Neuronal stem cell (in vitro differentiated cells): ENCODE measurements around the gene ADM.
A peak's percentile ranks its signal among the peaks of the same experiment; 100 is the strongest.

Experiments used
- DNase-seq: peaks from one replicate; pipeline ENCODE4 v3.0.0-alpha.2; 2013; ENCODE audit warnings: low spot score
- H2AFZ ChIP-seq: one replicate; pipeline ENCODE4 v1.6.1; 2013; ENCODE audit warnings: mild to moderate bottlenecking, low read length, inconsistent platforms
- H2AK5ac ChIP-seq: 2 replicates; pipeline ENCODE4 v1.6.1; 2013; ENCODE audit warnings: low read depth, mild to moderate bottlenecking, inconsistent platforms, low read length, moderate library complexity, mixed read lengths
- H2BK120ac ChIP-seq: 2 replicates; pipeline ENCODE4 v1.6.1; 2013; ENCODE audit warnings: low read depth, mild to moderate bottlenecking, inconsistent platforms, low read length, moderate library complexity, mixed read lengths
- H2BK12ac ChIP-seq: one replicate; pipeline ENCODE4 v1.6.1; 2013; ENCODE audit warnings: low read length, inconsistent platforms
- H2BK15ac ChIP-seq: 2 replicates; pipeline ENCODE4 v1.6.1; 2013; ENCODE audit warnings: mild to moderate bottlenecking, low read length, inconsistent platforms, mixed read lengths
- H2BK5ac ChIP-seq: one replicate; pipeline ENCODE4 v1.6.1; 2013; ENCODE audit warnings: inconsistent platforms, mild to moderate bottlenecking, low read length, moderate library complexity
- H3K14ac ChIP-seq: one replicate; pipeline ENCODE4 v1.6.1; 2013; ENCODE audit warnings: low read length, inconsistent platforms
- H3K18ac ChIP-seq: 2 replicates; pipeline ENCODE4 v1.6.1; 2013; ENCODE audit warnings: low read length, inconsistent platforms
- H3K23ac ChIP-seq: 2 replicates; pipeline ENCODE4 v1.6.1; 2013; ENCODE audit warnings: low read depth, mild to moderate bottlenecking, mixed read lengths, low read length, inconsistent platforms; ENCODE audit not compliant: poor library complexity
- H3K27ac ChIP-seq: replicated peaks from 3 replicates; pipeline ENCODE4 v1.5.1; 2013; ENCODE audit warnings: low read length, inconsistent platforms
- H3K27me3 ChIP-seq, 3 experiments: 2 replicates each; pipeline ENCODE4 v1.6.1; 2013; ENCODE audit warnings: low read length in 3 of 3, mild to moderate bottlenecking in 2 of 3, inconsistent platforms in 1 of 3, low read depth in 1 of 3, mixed read lengths in 1 of 3, moderate library complexity in 1 of 3; ENCODE audit not compliant: control insufficient read depth in 3 of 3, insufficient read depth in 3 of 3
- H3K36me3 ChIP-seq, 2 donors: replicated peaks in 1 of 2; 2 replicates each; pipeline ENCODE4 v1.6.1; 2013; ENCODE audit warnings: low read length in 2 of 2; ENCODE audit not compliant: control insufficient read depth in 2 of 2, insufficient read depth in 2 of 2
- H3K4ac ChIP-seq: 2 replicates; pipeline ENCODE4 v1.6.1; 2013; ENCODE audit warnings: inconsistent platforms, mild to moderate bottlenecking, low read length, moderate library complexity
- H3K4me1 ChIP-seq, 2 donors: 1 replicate in 1 of 2; 2 replicates in 1 of 2; pipeline ENCODE4 v1.6.1; 2013; ENCODE audit warnings: low read length in 2 of 2, low read depth in 1 of 2; ENCODE audit not compliant: control insufficient read depth in 2 of 2, insufficient read depth in 1 of 2
- H3K4me2 ChIP-seq: one replicate; pipeline ENCODE4 v1.6.1; 2013; ENCODE audit warnings: mild to moderate bottlenecking, low read length, inconsistent platforms; ENCODE audit not compliant: insufficient read depth, poor library complexity, severe bottlenecking
- H3K4me3 ChIP-seq, 2 donors: 2 replicates each; pipeline ENCODE4 v1.5.1; 2013; ENCODE audit warnings: low read length in 2 of 2, mild to moderate bottlenecking in 2 of 2, inconsistent platforms in 1 of 2, moderate library complexity in 1 of 2
- H3K79me1 ChIP-seq: one replicate; pipeline ENCODE4 v1.6.1; 2013; ENCODE audit warnings: low read depth, mild to moderate bottlenecking, inconsistent platforms, low read length, moderate library complexity
- H3K9ac ChIP-seq: one replicate; pipeline ENCODE4 v1.6.1; 2013; ENCODE audit warnings: mild to moderate bottlenecking, low read depth, low read length, inconsistent platforms; ENCODE audit not compliant: poor library complexity
- H3K9me3 ChIP-seq, 2 donors: replicated peaks in 1 of 2; 2 replicates each; pipeline versions ENCODE3 to v1.6.1; 2013; ENCODE audit warnings: low read length in 2 of 2, mild to moderate bottlenecking in 2 of 2, inconsistent platforms in 1 of 2, low read depth in 1 of 2, mixed read lengths in 1 of 2, moderate library complexity in 1 of 2; ENCODE audit not compliant: control insufficient read depth in 2 of 2, insufficient read depth in 1 of 2
- H4K8ac ChIP-seq: one replicate; pipeline ENCODE4 v1.6.1; 2013; ENCODE audit warnings: low read depth, mild to moderate bottlenecking, inconsistent platforms, low read length, moderate library complexity
- H4K91ac ChIP-seq: one replicate; pipeline ENCODE4 v1.6.1; 2013; ENCODE audit warnings: low read length, low read depth, mild to moderate bottlenecking, inconsistent platforms; ENCODE audit not compliant: poor library complexity
- WGBS, 2 donors: extraction: QIAGEN DNeasy Blood & Tissue Kit; methylation state at CpG; one replicate each; pipeline ENCODE4 v1.1.7; 2013; ENCODE audit warnings: missing lambda C conversion rate in 2 of 2, mixed read lengths in 1 of 2; ENCODE audit not compliant: insufficient read length in 2 of 2, insufficient replicate concordance in 1 of 2; ENCODE audit errors: extremely low coverage in 2 of 2; 5-methylcytosine and 5-hydroxymethylcytosine counted together

ADM gene

GRCh38 chr11:10349806-10350205, 44.9 kb downstream of the ADM start:
- Histone ChIP-seq H2BK5ac (no peak overlapping the region), H2BK120ac (no peak overlapping the region), H3K18ac (no peak overlapping the region), H3K4me1 (peaks cover 7 to 26% of the 10 kb centered on the region in 2 donors), H3K9me3 (no peaks in the 10 kb centered on the region), H3K79me1 (no peaks in the 10 kb centered on the region), H2AK5ac (no peak overlapping the region), H2BK12ac (no peak overlapping the region), H2AFZ (no peak overlapping the region), H3K36me3 (no peaks in the 10 kb centered on the region), H3K4ac (no peak overlapping the region), H3K9ac (no peak overlapping the region), H3K14ac (no peak overlapping the region), H4K8ac (no peak overlapping the region), H4K91ac (no peak overlapping the region), H2BK15ac (no peak overlapping the region), H3K4me2 (no peak overlapping the region), H3K27ac (no peak overlapping the region), H3K4me3 (no peak overlapping the region), H3K23ac (no peak overlapping the region), H3K27me3 (no peaks in the 10 kb centered on the region)
- WGBS, 2 donors, result no CpG with 5 or more reads among the region's 1 CpG
- DNase-seq, result no peak

GRCh38 chr11:10350334-10350733, 45.5 kb downstream of the ADM start:
- H3K79me1 ChIP-seq, result no peaks in the 10 kb centered on the region
- H3K4me1 ChIP-seq, result peaks cover 7 to 26% of the 10 kb centered on the region in 2 donors
- no peak overlapping the region for H3K14ac ChIP-seq
- no peak overlapping the region for H3K4ac ChIP-seq
- no peak overlapping the region for H2BK12ac ChIP-seq
- H4K8ac ChIP-seq, result no peak overlapping the region
- no peaks in the 10 kb centered on the region for H3K27me3 ChIP-seq
- H3K23ac ChIP-seq, result no peak overlapping the region
- no peak overlapping the region for H4K91ac ChIP-seq
- no peak overlapping the region for H2BK5ac ChIP-seq
- H2AFZ ChIP-seq, result no peak overlapping the region
- H3K4me3 ChIP-seq, result no peak overlapping the region
- H3K27ac ChIP-seq, result no peak overlapping the region
- no peak for DNase-seq
- no peak overlapping the region for H3K9ac ChIP-seq
- H2BK120ac ChIP-seq, result no peak overlapping the region
- H3K4me2 ChIP-seq, result no peak overlapping the region
- H3K9me3 ChIP-seq, result peaks cover 0 to 1% of the 10 kb centered on the region in 2 donors
- no peaks in the 10 kb centered on the region for H3K36me3 ChIP-seq
- no peak overlapping the region for H2BK15ac ChIP-seq
- H3K18ac ChIP-seq, result no peak overlapping the region
- H2AK5ac ChIP-seq, result no peak overlapping the region

GRCh38 chr11:10351435-10351764, 46.5 kb downstream of the ADM start:
- Histone ChIP-seq H3K4me1 (peaks cover 7 to 26% of the 10 kb centered on the region in 2 donors), H4K8ac (no peak overlapping the region), H3K27ac (peak overlapping the region; percentile 50), H3K79me1 (no peaks in the 10 kb centered on the region), H3K4me3 (peak overlapping the region in 1 of 2 donors; percentile 24), H3K14ac (no peak overlapping the region), H2AFZ (peak overlapping the region; percentile 57), H3K9me3 (peaks cover 0 to 8% of the 10 kb centered on the region in 2 donors), H2BK120ac (no peak overlapping the region), H4K91ac (no peak overlapping the region), H3K9ac (no peak overlapping the region), H3K23ac (no peak overlapping the region), H3K4me2 (peak overlapping the region; percentile 45), H3K27me3 (no peaks in the 10 kb centered on the region), H3K36me3 (no peaks in the 10 kb centered on the region), H2BK12ac (no peak overlapping the region), H3K4ac (no peak overlapping the region), H2AK5ac (no peak overlapping the region), H2BK15ac (no peak overlapping the region), H3K18ac (peak overlapping the region; percentile 9), H2BK5ac (no peak overlapping the region)
- DNase-seq, result no peak
- WGBS, 2 donors, result no CpG with 5 or more reads among the region's 5 CpGs

GRCh38 chr11:10351765-10352641, 47.1 kb downstream of the ADM start:
- H2BK15ac ChIP-seq, result no peak overlapping the region
- no peak overlapping the region for H2AK5ac ChIP-seq
- no peak overlapping the region for H3K9ac ChIP-seq
- peak overlapping the region; percentile 58 for H3K27ac ChIP-seq
- no peak overlapping the region for H2BK5ac ChIP-seq
- DNase-seq, result peak; percentile 82
- no CpG with 5 or more reads among the region's 20 CpGs for WGBS, 2 donors
- peak overlapping the region; percentile 57 for H2AFZ ChIP-seq
- H3K9me3 ChIP-seq, result peaks cover 0 to 8% of the 10 kb centered on the region in 2 donors
- no peak overlapping the region for H2BK12ac ChIP-seq
- H3K27me3 ChIP-seq, result no peaks in the 10 kb centered on the region
- peak overlapping the region; percentile 45 for H3K4me2 ChIP-seq
- peaks cover 7 to 26% of the 10 kb centered on the region in 2 donors for H3K4me1 ChIP-seq
- peak overlapping the region; percentile 9 for H3K18ac ChIP-seq
- no peak overlapping the region for H2BK120ac ChIP-seq
- H3K4me3 ChIP-seq, result peak overlapping the region in 1 of 2 donors; percentile 24
- H3K4ac ChIP-seq, result no peak overlapping the region
- H3K79me1 ChIP-seq, result no peaks in the 10 kb centered on the region
- no peak overlapping the region for H3K23ac ChIP-seq
- H4K8ac ChIP-seq, result no peak overlapping the region
- H4K91ac ChIP-seq, result no peak overlapping the region
- no peaks in the 10 kb centered on the region for H3K36me3 ChIP-seq
- no peak overlapping the region for H3K14ac ChIP-seq
